DND-41 (cell line): ENCODE data around the gene PCDHGA11.

Experiments used
- EZH2 ChIP-seq: IDR thresholded peaks from 3 replicates; pipeline ENCODE4 v1.6.1; 2012; ENCODE audit warnings: borderline replicate concordance, low read depth, mild to moderate bottlenecking, moderate library complexity, low read length, inconsistent platforms; ENCODE audit not compliant: severe bottlenecking
- TF ChIP-seq, protein P1 (sequence below): IDR thresholded peaks from 2 replicates; pipeline ENCODE4 v1.5.1; 2012; ENCODE audit warnings: borderline replicate concordance, low read length, moderate library complexity, mild to moderate bottlenecking; ENCODE audit not compliant: poor library complexity, severe bottlenecking; ENCODE audit errors: extremely low read depth

DNA sequence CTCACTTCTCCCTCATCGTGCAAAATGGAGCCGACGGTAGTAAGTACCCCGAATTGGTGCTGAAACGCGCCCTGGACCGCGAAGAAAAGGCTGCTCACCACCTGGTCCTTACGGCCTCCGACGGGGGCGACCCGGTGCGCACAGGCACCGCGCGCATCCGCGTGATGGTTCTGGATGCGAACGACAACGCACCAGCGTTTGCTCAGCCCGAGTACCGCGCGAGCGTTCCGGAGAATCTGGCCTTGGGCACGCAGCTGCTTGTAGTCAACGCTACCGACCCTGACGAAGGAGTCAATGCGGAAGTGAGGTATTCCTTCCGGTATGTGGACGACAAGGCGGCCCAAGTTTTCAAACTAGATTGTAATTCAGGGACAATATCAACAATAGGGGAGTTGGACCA lies 10.4 kb downstream of the PCDHGA11 start:
- TF ChIP-seq, protein P1, sequence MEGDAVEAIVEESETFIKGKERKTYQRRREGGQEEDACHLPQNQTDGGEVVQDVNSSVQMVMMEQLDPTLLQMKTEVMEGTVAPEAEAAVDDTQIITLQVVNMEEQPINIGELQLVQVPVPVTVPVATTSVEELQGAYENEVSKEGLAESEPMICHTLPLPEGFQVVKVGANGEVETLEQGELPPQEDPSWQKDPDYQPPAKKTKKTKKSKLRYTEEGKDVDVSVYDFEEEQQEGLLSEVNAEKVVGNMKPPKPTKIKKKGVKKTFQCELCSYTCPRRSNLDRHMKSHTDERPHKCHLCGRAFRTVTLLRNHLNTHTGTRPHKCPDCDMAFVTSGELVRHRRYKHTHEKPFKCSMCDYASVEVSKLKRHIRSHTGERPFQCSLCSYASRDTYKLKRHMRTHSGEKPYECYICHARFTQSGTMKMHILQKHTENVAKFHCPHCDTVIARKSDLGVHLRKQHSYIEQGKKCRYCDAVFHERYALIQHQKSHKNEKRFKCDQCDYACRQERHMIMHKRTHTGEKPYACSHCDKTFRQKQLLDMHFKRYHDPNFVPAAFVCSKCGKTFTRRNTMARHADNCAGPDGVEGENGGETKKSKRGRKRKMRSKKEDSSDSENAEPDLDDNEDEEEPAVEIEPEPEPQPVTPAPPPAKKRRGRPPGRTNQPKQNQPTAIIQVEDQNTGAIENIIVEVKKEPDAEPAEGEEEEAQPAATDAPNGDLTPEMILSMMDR = no peak
- TF ChIP-seq EZH2 = no peak
